IMR-90 (cell line): ENCODE data around the gene GRIPAP1. TPM values are rescaled to one million over a fixed set of nuclear protein-coding genes. Genes with fewer than 3 reads are reported as not detected.

Experiments
- ATAC-seq: fragments of 200-7000 bp; cut with Tn5 transposase; 2 replicates; pipeline ENCODE4 v1.9.1; 2020; ENCODE audit warnings: low read depth, mild to moderate bottlenecking, moderate library complexity
- BruUV-seq: library from RNA; stranded (reverse); fragments of 400-500 nt; replicated peaks from 2 replicates; lab custom pipeline; 2021; lab: Mats Ljungman, UMichigan
- CTCF ChIA-PET: fragments of 300-600 bp; formaldehyde crosslinking; extraction: SDS; loops from one replicate; lab custom pipeline; 2021; ENCODE audit warnings: antibody characterized with exemption; lab: Yijun Ruan, JAX
- POLR2A ChIA-PET: fragments of 300-600 bp; sonication (Branson Sonifier 250); formaldehyde crosslinking; loops from one replicate; lab custom pipeline; 2022; ENCODE audit warnings: antibody characterized with exemption; ENCODE audit not compliant: unreplicated experiment; lab: Charles Lee
- DNase-seq: peaks from one replicate; pipeline ENCODE4 v3.0.0; 2013
- H2AFZ ChIP-seq: replicated peaks from 2 replicates; pipeline ENCODE3; 2013; ENCODE audit warnings: low read length, mild to moderate bottlenecking; ENCODE audit not compliant: poor library complexity
- H2AK5ac ChIP-seq: 2 replicates; pipeline ENCODE4 v1.6.1; 2013; ENCODE audit warnings: low read depth, low read length, inconsistent platforms
- H2AK9ac ChIP-seq: replicated peaks from 2 replicates; pipeline ENCODE3; 2013; ENCODE audit warnings: mild to moderate bottlenecking, low read depth, low read length, moderate library complexity; ENCODE audit not compliant: poor library complexity
- H2BK120ac ChIP-seq: 2 replicates; pipeline ENCODE4 v1.6.1; 2013; ENCODE audit warnings: low read depth, low read length, inconsistent platforms
- H2BK15ac ChIP-seq: 3 replicates; pipeline ENCODE4 v1.6.1; 2013; ENCODE audit warnings: low read depth, low read length, inconsistent platforms
- H2BK20ac ChIP-seq: 2 replicates; pipeline ENCODE4 v1.6.1; 2013; ENCODE audit warnings: low read depth, mild to moderate bottlenecking, inconsistent platforms, low read length, moderate library complexity
- H2BK5ac ChIP-seq: 2 replicates; pipeline ENCODE4 v1.6.1; 2013; ENCODE audit warnings: mild to moderate bottlenecking, low read depth, low read length, inconsistent platforms; ENCODE audit not compliant: poor library complexity, severe bottlenecking
- H3K14ac ChIP-seq: replicated peaks from 2 replicates; pipeline ENCODE4 v1.6.1; 2013; ENCODE audit warnings: low read depth, low read length, inconsistent platforms
- H3K18ac ChIP-seq: 2 replicates; pipeline ENCODE4 v1.6.1; 2013; ENCODE audit warnings: low read depth, low read length, control low read depth
- H3K23ac ChIP-seq: 2 replicates; pipeline ENCODE4 v1.6.1; 2013; ENCODE audit warnings: low read depth, low read length, inconsistent platforms
- H3K27ac ChIP-seq: 2 replicates; pipeline ENCODE4 v1.5.1; 2013; ENCODE audit warnings: mild to moderate bottlenecking, control low read depth, low read length; ENCODE audit not compliant: insufficient read depth
- H3K27me3 ChIP-seq: 2 replicates; pipeline ENCODE4 v1.6.1; 2013; ENCODE audit warnings: low read length; ENCODE audit not compliant: control insufficient read depth, insufficient read depth
- H3K36me3 ChIP-seq: 2 replicates; pipeline ENCODE4 v1.6.1; 2013; ENCODE audit warnings: low read length, mixed read lengths; ENCODE audit not compliant: control insufficient read depth, insufficient read depth
- H3K4ac ChIP-seq: 2 replicates; pipeline ENCODE4 v1.6.1; 2013; ENCODE audit warnings: low read depth, low read length, inconsistent platforms
- H3K4me1 ChIP-seq: 2 replicates; pipeline ENCODE4 v1.6.1; 2013; ENCODE audit warnings: low read length, mixed read lengths; ENCODE audit not compliant: control insufficient read depth, insufficient read depth
- H3K4me2 ChIP-seq: 2 replicates; pipeline ENCODE4 v1.6.1; 2013; ENCODE audit warnings: low read depth, mild to moderate bottlenecking, control low read depth, low read length, moderate library complexity
- H3K4me3 ChIP-seq: 2 replicates; pipeline ENCODE4 v1.5.1; 2013; ENCODE audit warnings: low read depth, mild to moderate bottlenecking, control low read depth, low read length, moderate library complexity; ENCODE audit not compliant: insufficient read depth
- H3K56ac ChIP-seq: 2 replicates; pipeline ENCODE4 v1.6.1; 2013; ENCODE audit warnings: low read length, inconsistent platforms; ENCODE audit not compliant: insufficient read depth; ENCODE audit errors: extremely low read depth
- H3K79me1 ChIP-seq, 2 experiments: 2 replicates each; pipeline ENCODE4 v1.6.1; 2013; ENCODE audit warnings: low read length in 2 of 2, inconsistent platforms in 1 of 2, low read depth in 1 of 2
- H3K9ac ChIP-seq: 2 replicates; pipeline ENCODE4 v1.6.1; 2013; ENCODE audit warnings: low read depth, low read length, control low read depth
- H3K9me1 ChIP-seq: 2 replicates; pipeline ENCODE4 v1.6.1; 2013; ENCODE audit warnings: low read length, inconsistent platforms; ENCODE audit not compliant: insufficient read depth
- H3K9me3 ChIP-seq: 2 replicates; pipeline ENCODE4 v1.6.1; 2013; ENCODE audit warnings: low read length; ENCODE audit not compliant: control insufficient read depth, insufficient read depth
- H4K20me1 ChIP-seq: 2 replicates; pipeline ENCODE4 v1.6.1; 2013; ENCODE audit warnings: low read length, inconsistent platforms; ENCODE audit not compliant: insufficient read depth
- H4K5ac ChIP-seq: 2 replicates; pipeline ENCODE4 v1.6.1; 2013; ENCODE audit warnings: mild to moderate bottlenecking, low read depth, low read length, control low read depth
- H4K8ac ChIP-seq, 2 experiments: 2 replicates each; pipeline ENCODE4 v1.6.1; 2013; ENCODE audit warnings: low read depth in 2 of 2, low read length in 2 of 2, control low read depth in 1 of 2, inconsistent platforms in 1 of 2
- H4K91ac ChIP-seq: 2 replicates; pipeline ENCODE4 v1.6.1; 2013; ENCODE audit warnings: low read depth, low read length, inconsistent platforms; ENCODE audit not compliant: insufficient read depth
- CTCF ChIP-seq: conservative IDR thresholded peaks from 2 replicates; pipeline ENCODE4 v1.5.1; 2012; ENCODE audit warnings: mild to moderate bottlenecking, low read depth, low read length, improper control_type of control experiment
- ELK1 ChIP-seq: fragments of 150-350 bp; IDR thresholded peaks from 2 replicates; pipeline ENCODE4 v1.6.1; 2016; ENCODE audit warnings: low read depth, mild to moderate bottlenecking, low read length, moderate library complexity, borderline replicate concordance
- MAFK ChIP-seq: IDR thresholded peaks from 2 replicates; pipeline ENCODE4 v1.6.1; 2012; ENCODE audit warnings: low read depth, low read length, improper control_type of control experiment
- MAZ ChIP-seq: IDR thresholded peaks from 2 replicates; pipeline ENCODE4 v1.6.1; 2012; ENCODE audit warnings: low read depth, mild to moderate bottlenecking, low read length, improper control_type of control experiment, moderate library complexity, borderline replicate concordance
- MXI1 ChIP-seq: IDR thresholded peaks from 2 replicates; pipeline ENCODE4 v1.6.1; 2012; ENCODE audit warnings: low read depth, mild to moderate bottlenecking, low read length, moderate library complexity, borderline replicate concordance
- RAD21 ChIP-seq: IDR thresholded peaks from 2 replicates; pipeline ENCODE4 v1.6.1; 2012; ENCODE audit warnings: low read length, improper control_type of control experiment
- WGBS, 2 experiments: methylation state at CpG; one replicate each; pipeline versions ENCODE4 v1.1.5 to v1.1.7; 2013; ENCODE audit warnings: missing lambda C conversion rate in 2 of 2; ENCODE audit not compliant: insufficient read length in 1 of 2; ENCODE audit errors: extremely low coverage in 2 of 2; 5-methylcytosine and 5-hydroxymethylcytosine counted together
- dilution Hi-C: fragments of 300-500 bp; cut with HindIII; formaldehyde crosslinking; loops from one replicate; pipeline ENCODE4 v1.14.3; 2018; ENCODE audit warnings: low sequenced_read_pairs; ENCODE audit not compliant: unreplicated experiment
- in situ Hi-C: fragments of 300-500 bp; cut with MboI; formaldehyde crosslinking; loops from 3 replicates; pipeline ENCODE4 v1.14.3; 2019; ENCODE audit warnings: low sequenced_read_pairs, inconsistent platforms, mixed read lengths
- intact Hi-C: fragments of 100-400 bp; cut with micrococcal nuclease; formaldehyde crosslinking; loops from 2 replicates; pipeline ENCODE4 v1.10.0; 2022
- polyA plus RNA-seq, 3 experiments: library from polyadenylated mRNA; depleted of rRNA; stranded (reverse); fragments of >200 nt; gene quantifications; 2 replicates each; pipeline ENCODE4 v1.2.3, GENCODE V29; 2012; ENCODE audit warnings: low replicate concordance in 1 of 3
- total RNA-seq: library from RNA; depleted of rRNA; stranded (reverse); fragments of >200 nt; gene quantifications from 2 replicates; pipeline ENCODE4 v1.2.3, GENCODE V29; 2012

GRIPAP1 gene
- total and polyA plus RNA-seq, 2 of the 4 experiments (the other 2 are of a cell fraction): 17.9 to 25.0 TPM

- Histone ChIP-seq H4K8ac (no peak overlapping the region), H3K9ac (no peak overlapping the region), H4K91ac (no peak overlapping the region), H3K4me3 (no peak overlapping the region), H3K79me1 (no peaks in the 10 kb centered on the region), H3K36me3 (peaks cover 11% of the 10 kb centered on the region), H2BK15ac (no peak overlapping the region), H2BK5ac (no peak overlapping the region), H3K4ac (no peak overlapping the region), H3K56ac (no peak overlapping the region), H4K20me1 (no peaks in the 10 kb centered on the region), H3K27ac (no peak overlapping the region), H3K18ac (no peak overlapping the region), H3K23ac (no peak overlapping the region), H2AFZ (no peak overlapping the region), H2BK120ac (no peak overlapping the region), H3K9me1 (no peaks in the 10 kb centered on the region), H2AK5ac (no peak overlapping the region), H2AK9ac (no peak overlapping the region), H3K4me1 (0 out of 2 replicates have a peak, but pooled peaks cover 2% of the 10 kb centered on the region), H3K4me2 (no peak overlapping the region), H3K9me3 (0 out of 2 replicates have a peak, but pooled peaks cover 2% of the 10 kb centered on the region), H2BK20ac (no peak overlapping the region), H4K5ac (no peak overlapping the region), H3K27me3 (no peaks in the 10 kb centered on the region), H3K14ac (no peak overlapping the region)
- intact Hi-C loops: no loop called here
- in situ Hi-C loops: loop anchor here (25.0 kb wide), 1 partner anchor 88 kb away; the partner anchor contains the start of genes CCDC120 and PRAF2
- dilution Hi-C loops: no loop called here
- no peak for ATAC-seq
- ChIA-PET POLR2A (no interaction called here), CTCF (no interaction called here)
- DNase-seq: no peak
- whole genome bisulfite sequencing, 2 experiments: no CpG with 5 or more reads among the region's 3 CpGs
- TF ChIP-seq ELK1 (no peak), RAD21 (no peak), CTCF (no peak), MAZ (no peak), MXI1 (no peak), MAFK (no peak)
- no TSS peak for BruUV-seq
Measured at GRCh38 chrX:48974033-48974432, 28.0 kb downstream of the GRIPAP1 start.
